G401.6 (cell line): Measurements from ENCODE around the gene RCL1.
"Not testable (repeated sequence)": the region's sequence is repeated elsewhere in the genome, so short reads cannot be mapped to it uniquely, and the experiment has no call there.

Experiments used
- FAIRE-seq: peaks from 2 replicates; lab custom pipeline; 2012; peaks lifted over from hg19 to GRCh38; lab: Jason Lieb, UNC

The RCL1 gene

GRCh38 chr9:4887556-4887955 lies 94.8 kb downstream of the RCL1 start:
- FAIRE-seq, result no peak

GRCh38 chr9:4890242-4890641 lies 97.5 kb downstream of the RCL1 start:
- no peak for FAIRE-seq

- FAIRE-seq, result no peak
These were observed 98.2 kb downstream of the RCL1 start for GRCh38 chr9:4890929-4891328.

GRCh38 chr9:4891674-4892073 lies 98.9 kb downstream of the RCL1 start:
- FAIRE-seq, result no peak

- FAIRE-seq, result no peak
These were observed 99.9 kb downstream of the RCL1 start for GRCh38 chr9:4892501-4893194.

- no peak for FAIRE-seq
These were observed 101.3 kb downstream of the RCL1 start for GRCh38 chr9:4894076-4894475.

GRCh38 chr9:4899853-4900252 lies 107.1 kb downstream of the RCL1 start:
- FAIRE-seq, result not testable (repeated sequence)

GRCh38 chr9:4901401-4902134 lies 108.8 kb downstream of the RCL1 start:
- not testable (repeated sequence) for FAIRE-seq

- FAIRE-seq, result no peak
These were observed 109.4 kb downstream of the RCL1 start for GRCh38 chr9:4902135-4902475.

GRCh38 chr9:4904322-4905134 lies 111.8 kb downstream of the RCL1 start:
- FAIRE-seq, result no peak

- FAIRE-seq, result no peak
These were observed 112.4 kb downstream of the RCL1 start for GRCh38 chr9:4905135-4905490.
